Hematopoietic multipotent progenitor cell treated with erythropoietin and hydrocortisone succinate and interleukin-3 and kit ligand, for 17 days (in vitro differentiated cells): ENCODE data around the gene DENR.

Experiments used
- DNase-seq: peaks from one replicate; pipeline ENCODE4 v3.0.0-alpha.2; 2015; ENCODE audit warnings: low spot score

The DENR gene

DNA sequence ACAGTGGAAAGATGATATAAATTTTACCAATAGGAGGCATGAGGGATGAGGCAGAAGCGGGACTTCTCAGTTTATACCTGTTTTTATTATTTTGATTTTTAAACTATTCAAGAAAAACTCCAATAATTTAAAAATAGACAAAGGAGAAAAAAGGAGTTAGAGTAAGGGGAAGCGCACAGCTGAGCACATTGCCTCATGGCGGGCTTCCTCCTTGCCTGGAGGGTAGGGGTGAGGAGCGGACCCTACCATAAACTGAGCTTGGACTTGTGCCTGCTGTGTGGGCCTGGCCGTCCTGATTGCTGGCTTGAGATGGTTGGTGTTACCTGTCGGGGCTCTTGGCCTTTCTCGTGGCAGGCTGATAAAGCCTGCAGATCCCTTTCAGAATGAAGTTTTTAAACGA is 67.5 kb downstream of the DENR start:
- DNase-seq: no peak
